Stimulated activated CD8-positive, alpha-beta memory T cell treated with anti-CD3 and anti-CD28 coated beads, Interleukin-7, amount 100 ng/mL, for 48 hours (primary cell): ENCODE results near the gene ALG14.
"Not testable (repeated sequence)": the region's sequence is repeated elsewhere in the genome, so short reads cannot be mapped to it uniquely, and the experiment has no call there.

Experiments used
- DNase-seq, 2 donors: peaks; one replicate each; pipeline ENCODE4 v3.0.0-alpha.2; 2020; ENCODE audit warnings: low read depth in 1 of 2; ENCODE audit errors: extremely low read depth in 1 of 2

ALG14 gene

DNA sequence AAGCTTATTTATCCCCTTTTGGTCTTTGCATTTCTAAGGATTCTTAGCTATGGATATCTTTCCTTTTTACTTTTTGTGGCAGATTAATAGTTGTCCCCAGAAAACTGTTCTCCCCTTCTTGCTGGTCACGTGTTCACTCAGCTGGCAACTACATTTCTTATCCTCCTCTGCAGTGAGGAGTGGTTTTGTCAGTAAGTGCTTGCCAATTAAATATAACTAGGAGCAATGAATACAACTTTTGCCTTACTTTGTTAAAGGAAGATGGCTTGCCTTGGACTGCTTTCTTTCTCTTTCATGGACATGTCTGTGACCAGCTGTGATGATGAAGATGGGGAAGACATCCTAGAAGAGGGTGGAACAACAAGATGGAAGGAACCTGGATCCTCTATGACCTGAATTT lies 15.6 kb upstream of the ALG14 start:
- no peak for DNase-seq

DNA sequence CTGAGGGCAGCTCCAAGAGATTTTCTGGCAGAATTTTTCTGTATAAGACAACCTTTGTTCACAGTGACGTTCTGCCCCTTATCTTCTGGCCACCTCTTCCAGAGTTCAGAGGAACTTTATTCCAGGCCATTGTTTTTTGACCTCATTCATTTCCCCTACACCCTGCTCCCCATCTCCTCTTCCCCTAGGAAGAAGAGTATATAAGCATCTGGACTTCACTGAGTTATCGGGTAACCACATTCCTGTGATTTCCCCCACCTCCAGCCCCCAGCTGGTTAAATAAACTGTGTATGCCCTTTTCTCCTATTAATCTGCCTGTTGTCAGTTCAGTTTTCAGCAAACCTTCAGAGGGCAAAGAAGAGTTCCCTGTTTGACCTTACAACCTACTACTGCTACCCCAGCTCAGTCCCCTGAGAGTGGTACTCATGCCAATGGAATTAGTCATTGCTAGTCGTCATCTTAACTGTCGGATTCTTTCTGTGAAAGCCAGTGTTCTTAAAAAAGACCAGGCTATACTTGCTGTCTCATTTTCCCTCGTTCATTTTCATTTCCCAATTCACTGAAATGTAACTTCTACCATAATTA lies 14.3 kb upstream of the ALG14 start:
- no peak for DNase-seq

DNA sequence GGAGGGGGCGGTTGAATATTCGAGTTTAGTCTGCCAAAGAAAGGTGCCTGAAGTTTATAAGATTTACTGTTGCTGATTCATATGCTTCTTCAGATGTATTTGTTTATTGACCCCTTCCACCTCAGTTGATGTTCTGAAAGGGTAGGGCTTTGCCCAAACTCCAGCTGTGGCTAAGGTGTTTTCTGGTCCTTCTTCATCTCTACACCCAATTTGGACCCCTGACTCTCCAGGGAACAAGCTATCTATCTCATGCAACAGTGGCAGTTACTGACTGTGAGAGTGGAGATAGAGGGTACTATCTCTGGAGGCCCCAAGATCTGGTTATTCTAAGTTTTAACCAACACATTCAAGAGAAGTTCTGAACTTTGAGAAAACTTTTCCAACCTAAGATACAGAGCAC lies 12.6 kb upstream of the ALG14 start:
- no peak for DNase-seq

DNA sequence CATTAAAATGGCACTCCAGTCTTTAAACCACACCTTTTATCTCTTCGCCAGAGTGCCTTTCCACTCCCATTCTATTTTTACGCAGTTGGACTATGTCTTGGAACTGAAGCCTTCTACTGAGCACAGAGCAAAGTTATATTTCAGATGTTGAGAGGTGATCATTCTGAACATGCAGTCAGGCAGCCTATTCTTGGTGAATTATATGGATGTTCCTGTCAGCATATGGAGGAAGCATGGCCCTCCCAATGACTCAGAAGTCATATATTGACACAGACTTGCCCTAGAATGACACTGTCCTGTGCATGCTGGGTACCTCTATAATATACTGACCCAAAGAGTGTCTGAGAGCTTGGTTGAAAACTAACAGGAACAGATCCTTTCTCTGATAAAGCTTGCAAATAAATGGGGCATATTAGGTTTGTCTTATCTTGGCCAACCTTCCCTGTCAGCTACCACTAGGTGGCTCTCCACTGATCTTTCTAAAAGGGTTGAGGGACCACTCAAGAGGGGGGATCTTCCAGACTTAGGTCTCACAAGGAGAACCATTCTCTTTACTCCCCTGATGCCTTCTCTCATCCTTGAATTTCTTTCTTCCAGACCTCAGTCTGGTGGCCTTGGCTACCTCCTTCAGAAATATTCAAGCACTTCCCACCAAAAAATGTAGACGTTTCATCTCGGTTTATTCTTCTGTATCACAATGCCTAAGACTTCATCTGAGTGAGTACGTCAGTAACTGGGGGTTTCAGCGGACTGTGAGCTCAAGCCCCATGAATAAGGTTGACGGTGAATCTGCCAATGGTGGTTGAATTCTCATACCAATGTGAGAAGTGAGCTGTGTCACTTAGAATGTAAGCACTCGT lies 11.8 kb upstream of the ALG14 start:
- DNase-seq: no peak

DNA sequence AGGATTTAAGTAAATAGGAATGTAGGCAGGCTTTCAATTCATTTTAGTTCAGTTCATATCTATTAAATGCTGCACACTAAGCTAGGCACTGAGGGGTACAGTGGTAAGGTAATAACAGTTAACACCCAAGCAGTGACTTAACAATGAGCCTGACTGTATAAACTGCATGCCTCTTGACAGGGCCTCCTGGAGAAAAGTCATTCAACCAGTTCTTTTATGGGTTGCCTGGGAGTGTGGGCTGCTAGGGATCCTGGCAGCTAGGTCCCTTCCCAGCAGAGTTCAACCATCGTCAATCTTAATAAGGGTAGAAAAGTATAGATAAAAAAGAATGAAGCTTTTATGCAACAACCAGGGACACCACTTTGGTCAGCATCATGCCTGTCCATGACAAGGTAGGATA lies 8.1 kb upstream of the ALG14 start:
- no peak for DNase-seq

DNA sequence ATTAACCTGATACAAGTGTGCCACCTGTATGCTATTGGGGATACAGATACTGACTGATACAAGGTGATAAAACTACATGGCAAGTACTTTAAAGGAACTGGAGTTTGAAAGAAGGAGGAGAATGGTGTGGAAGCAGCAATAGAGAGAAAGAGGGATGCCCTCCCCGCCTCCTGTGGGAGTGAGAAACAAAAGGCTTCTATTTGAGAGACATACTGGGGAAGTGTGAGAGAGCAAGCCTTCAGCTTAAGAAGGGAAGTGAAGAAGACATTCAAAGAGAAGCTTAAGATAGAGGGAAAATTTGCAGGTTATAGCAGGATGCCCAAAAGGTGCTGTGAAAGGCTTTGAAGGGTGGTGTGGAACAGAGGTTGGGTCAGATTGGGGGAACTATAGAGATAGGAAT lies 7.7 kb upstream of the ALG14 start:
- no peak for DNase-seq

DNA sequence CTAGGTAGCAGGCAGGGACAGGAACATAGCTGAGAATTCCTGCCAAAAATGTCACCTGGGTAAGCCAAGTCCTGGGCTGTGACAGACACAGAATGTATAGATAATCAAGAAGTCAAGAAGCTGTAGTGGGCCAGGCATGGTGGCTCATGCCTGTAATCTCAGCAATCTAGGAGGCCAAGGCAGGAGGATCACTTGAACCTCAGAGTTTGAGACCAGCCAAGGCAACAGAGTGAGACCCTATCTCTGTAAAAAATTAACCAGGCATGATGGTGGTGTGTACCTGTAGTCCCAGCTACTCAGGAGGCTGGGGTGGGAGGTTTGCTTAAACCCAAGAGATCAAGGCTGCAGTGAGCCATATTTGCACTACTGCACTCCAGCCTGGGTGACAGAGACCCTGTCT lies 3.3 kb upstream of the ALG14 start:
- DNase-seq: no peak

DNA sequence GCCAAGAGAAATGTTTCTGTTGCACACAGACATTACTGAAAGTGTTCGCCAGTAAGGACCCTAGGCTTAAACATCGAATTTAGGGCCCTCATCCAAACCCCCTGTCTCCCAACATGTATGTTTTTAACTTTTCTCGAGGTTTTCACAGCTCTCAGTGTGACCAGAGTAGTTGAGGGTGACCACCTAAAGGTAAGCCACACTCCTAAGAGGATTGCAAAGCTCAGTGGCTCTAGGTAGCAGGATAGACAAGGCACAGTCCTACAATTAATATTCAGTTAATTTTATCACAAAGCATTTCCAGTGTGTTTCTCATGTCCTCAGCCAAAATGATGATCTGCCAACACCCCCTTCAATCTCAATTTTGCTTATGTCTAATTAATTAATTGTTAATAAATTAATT lies 695 bp upstream of the ALG14 start:
- DNase-seq: no peak

DNA sequence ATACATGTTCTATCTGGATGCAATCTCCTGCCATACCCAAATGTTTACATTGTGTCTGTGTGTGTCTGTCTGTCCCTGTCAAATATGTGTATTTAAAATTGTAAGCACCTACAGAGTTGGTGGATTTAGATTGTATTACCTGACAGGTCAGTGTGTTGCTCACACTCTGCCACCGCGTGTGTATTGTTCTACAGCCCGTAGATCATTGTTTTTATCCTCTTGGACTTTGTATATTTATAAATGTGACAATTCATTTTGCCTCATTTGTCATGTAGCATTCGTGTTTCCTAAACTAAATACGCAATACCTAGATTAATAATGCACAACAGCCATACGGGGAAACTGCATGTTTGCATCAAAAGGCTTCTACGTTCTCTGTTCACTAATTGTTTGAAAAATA lies 634 bp downstream of the ALG14 start:
- no peak for DNase-seq

DNA sequence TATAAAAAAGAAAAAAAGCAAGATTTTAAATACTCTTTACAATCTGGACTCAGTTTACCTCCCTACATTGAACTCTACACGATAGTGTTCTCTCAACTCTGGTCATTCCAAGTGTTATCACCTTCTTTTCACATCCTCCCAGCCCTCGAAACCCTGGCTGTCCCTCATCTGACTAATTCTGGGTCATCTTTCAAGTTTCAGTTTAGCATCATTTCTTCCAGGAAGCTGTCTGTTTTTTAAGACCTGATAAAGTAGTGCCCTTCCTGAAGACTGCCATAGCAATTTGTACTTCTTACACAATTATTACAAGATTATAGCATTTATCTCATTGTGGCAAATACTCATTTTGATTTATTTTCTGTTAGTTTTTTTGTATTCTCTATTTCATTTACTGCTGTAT lies 1.2 kb downstream of the ALG14 start:
- no peak for DNase-seq

DNA sequence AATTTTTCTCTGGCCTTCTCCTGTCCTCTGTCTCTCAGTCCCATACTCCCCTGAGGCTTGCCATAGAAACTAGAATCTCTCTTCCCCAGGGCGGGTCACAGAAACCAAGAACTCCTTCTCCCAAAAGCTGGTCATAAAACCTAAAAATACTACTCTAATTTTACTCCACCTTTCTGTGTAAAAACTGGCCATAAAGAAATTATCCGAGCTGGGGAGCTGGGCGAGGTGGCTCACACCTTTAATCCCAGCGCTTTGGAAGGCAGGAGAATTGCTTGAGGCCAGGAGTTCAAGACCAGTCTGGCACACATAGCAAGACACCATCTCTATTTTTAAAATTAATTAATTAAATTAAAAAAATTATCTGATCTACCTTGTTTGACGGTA lies 3.0 kb downstream of the ALG14 start:
- no peak for DNase-seq

DNA sequence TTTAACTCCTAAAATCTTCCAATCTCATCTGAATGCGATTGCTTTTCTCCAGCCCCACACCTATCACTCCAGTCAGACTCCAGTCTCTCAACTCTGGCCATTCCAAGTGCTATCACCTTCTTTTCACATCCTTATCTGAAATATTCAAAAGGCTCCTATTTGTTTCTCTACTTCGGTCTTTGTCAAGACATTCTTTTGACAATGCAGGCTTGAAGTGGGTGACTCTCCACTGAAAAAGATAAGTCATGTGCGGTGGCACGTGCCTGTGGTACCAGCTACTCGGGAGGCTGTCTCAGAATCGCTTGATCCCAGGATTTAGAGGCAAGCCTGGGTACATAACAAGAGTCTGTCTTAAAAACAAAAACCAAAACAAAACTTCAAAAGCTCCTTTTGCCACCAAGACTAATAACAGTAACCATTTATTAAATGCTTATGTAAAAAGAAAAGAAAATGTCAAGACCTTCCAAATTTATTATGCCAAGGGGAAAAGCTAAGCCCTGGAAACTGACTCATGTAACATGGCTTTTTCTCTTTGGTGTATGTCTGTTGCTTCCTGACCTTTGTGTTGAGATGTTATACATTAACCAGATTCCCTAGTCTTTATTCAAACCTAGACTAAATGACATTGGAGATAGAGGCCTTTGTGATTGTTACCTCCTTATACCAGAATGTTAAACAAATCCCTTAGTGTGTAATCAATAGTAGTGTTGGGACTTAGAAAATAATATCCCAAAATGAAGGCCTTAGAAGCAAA lies 3.6 kb downstream of the ALG14 start:
- no peak for DNase-seq

DNA sequence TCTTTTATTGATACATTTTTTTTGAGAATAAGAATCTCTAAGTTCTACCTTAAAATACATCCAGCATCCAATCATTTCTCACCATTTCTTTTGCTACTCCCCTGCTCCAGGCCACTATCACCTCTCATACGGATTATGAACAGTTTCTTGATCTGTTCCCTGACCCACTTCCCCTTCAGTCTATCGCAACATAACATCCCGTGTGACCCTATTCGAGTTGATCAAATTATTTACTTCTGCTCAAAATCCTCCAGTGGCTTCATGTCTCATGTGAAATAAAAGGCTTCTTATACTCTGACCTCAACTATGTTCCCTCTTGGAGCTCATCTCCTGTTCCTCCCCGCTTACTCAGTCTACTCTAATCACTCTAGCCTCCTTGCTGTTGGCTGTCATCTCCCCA lies 5.2 kb downstream of the ALG14 start:
- no peak for DNase-seq

DNA sequence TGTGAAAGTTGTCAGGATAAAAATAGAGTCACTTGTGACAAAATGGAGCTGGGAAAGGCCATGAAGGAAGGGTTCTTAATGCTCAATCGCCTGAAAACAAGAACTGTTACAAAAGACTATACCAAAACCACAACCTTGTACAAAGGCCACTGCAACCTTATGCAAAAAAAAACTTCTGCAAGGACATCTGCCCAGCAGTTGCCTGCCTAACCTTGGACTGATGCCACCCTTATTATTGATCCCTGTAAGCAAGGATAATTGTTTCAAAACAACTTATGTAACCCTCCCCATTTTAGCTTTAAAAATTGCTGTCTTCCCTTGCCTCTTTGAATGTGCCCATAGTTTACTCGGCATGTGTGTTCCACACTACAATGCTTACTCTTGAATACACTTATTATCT lies 5.7 kb downstream of the ALG14 start:
- DNase-seq: no peak

DNA sequence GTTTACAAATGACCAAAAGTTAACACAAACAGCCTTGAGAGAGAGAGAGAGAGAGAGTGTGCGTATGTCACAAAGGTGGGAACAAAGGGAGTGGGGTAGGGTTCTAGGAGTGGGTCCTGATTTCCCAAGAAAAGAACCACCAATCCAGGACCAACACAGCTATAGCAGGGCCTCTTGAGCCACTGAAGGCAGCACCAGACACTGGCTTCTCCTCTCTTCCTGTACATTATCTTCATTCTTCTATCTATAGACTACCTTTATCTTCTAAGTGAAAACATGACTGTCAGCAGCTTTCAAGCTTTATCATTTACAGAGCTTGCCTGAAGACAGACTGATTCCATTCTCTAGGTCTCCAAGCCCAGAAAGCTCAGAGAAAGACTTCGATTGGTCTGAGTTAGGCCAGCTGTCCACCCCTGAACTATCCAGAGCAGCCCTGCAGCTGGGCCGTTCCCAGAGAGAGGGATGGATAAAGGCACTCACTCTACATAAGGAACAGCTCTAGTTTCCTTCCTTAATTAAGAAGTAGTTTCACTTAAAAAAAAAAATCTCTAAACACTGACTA lies 11.2 kb downstream of the ALG14 start:
- DNase-seq: no peak

DNA sequence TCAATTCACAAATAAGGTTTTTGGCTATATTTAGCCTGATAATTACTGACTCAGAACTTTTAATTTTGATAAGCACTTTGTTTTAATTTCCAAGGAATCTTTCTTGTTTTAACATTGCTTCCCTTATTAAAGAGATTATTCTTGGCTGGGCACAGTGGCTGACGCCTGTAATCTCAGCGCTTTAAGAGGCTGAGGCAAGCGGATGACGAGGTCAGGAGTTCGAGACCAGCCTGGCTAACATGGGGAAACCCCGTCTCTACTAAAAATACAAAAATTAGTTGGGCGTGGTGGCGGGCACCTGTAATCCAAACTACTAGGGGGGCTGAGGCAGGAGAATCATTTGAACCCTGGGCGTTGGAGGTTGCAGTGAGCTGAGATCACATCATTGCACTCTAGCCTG lies 13.8 kb downstream of the ALG14 start:
- DNase-seq: no peak

DNA sequence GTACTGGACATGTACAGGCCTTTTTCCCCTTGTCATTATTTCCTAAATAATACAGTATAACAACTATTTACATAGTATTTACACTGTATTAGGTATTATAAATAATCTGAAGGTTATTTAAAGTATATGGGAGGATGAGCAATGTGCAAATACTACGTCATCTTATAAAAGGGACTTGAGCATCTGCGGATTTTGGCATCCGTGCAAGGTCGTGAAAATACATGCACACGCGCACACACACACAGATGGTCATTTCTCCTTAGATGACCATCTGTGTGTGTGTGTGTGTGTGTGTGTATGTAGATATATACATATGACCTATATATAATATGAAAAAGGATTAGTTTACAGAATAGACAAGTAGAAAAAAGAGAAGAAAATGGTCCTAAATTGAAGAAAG lies 15.4 kb downstream of the ALG14 start:
- no peak for DNase-seq

DNA sequence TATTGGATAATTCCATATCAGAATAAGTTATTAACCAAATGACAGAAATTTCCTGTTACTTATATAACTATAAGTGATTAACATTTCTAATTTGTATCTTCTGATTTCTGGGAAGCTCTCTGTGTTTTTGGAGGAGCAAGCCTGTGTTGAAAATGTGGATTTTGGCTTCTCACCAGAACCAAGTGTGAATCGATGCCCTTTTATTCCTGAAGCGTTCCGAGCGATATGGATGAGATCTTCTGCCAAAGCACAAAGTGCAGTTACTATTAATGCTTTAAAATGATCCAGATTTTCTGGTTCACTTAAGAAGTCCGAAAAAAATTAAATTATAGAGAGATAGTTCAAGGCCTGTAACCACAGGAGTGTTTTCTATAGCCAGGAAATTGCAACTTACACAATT lies 22.8 kb downstream of the ALG14 start:
- DNase-seq: no peak

DNA sequence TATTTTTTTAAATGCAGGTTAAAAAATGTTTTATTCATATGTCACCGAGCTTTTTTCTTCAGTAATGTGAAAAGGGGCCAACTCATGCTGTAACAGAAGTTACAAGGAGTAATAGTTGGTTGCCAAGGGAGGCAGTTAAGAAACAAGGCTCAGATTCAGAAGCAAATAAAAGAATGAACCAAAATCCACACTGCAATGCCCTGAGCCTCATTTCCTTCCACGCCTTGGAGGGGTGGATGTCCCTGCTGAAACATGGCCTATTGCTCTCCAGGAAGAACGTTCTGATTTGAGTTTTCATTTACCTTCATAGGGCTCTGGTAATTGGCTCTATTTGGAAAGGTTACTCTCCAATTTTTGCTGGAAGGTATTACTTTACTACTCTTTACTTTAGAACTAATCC lies 24.4 kb downstream of the ALG14 start:
- no peak for DNase-seq

DNA sequence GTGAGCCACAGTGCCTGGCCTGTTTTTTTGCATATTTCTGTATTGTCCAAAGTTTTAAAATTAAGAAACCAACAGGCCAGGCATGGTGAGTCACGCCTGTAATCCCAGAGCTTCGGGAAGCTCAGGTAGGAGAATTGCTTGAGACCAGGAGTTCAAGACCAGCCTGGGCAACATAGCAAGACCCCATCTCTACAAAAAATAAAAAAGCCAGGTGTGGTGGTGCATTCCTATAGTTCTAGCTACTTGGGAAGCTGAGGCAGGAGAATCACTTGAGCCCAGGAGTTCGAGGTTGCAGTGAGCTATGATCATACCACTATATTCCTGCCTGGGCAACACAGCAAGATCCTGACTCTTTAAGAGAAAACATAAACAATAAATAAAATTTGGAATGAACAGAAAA lies 25.1 kb downstream of the ALG14 start:
- DNase-seq: not testable (repeated sequence)

DNA sequence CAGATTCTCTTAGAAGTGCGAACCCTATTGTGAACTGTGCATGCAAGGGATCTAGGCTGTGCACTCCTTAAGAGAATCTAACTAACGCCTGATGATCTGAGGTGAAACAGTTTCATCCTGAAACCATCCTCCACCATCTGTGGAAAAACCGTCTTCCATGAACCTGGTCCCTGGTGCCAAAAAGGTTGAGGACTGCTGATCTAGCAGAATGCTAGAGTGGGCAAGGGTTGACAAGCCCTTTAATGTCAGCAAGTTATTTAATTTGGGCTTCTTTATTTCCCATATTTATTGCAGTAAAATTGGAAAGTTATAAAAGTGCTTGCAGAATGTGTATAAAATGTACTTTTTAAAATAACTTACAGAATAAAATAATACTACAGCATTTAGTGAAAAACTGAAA lies 26.4 kb downstream of the ALG14 start:
- DNase-seq: no peak
